Suprapubic skin (tissue), 4 donors: Measurements from ENCODE around the gene ZFR2.

Source experiments
- EP300 ChIP-seq: sonication (generic); formaldehyde crosslinking; IDR thresholded peaks from one replicate; pipeline ENCODE4 v1.6.1; 2017; ENCODE audit warnings: antibody characterized with exemption
- POLR2A ChIP-seq, 2 donors: fragments of 450-650 bp; IDR thresholded peaks; one replicate each; pipeline ENCODE4 v1.6.1; 2017; ENCODE audit warnings: antibody characterized with exemption in 2 of 2, mild to moderate bottlenecking in 2 of 2, moderate library complexity in 2 of 2
- POLR2AphosphoS5 ChIP-seq, 3 donors: sonication (generic); formaldehyde crosslinking; IDR thresholded peaks; one replicate each; pipeline ENCODE4 v1.6.1; 2017; ENCODE audit warnings: antibody characterized with exemption in 3 of 3
- TF ChIP-seq, protein P1 (sequence below), 2 donors: fragments of 200-600 bp in 1 of 2; fragments of 450-650 bp in 1 of 2; sonication (generic) in 1 of 2; IDR thresholded peaks; one replicate each; pipeline ENCODE4 v1.5.1; 2016 to 2019; ENCODE audit warnings: antibody characterized with exemption in 2 of 2, mild to moderate bottlenecking in 1 of 2, moderate library complexity in 1 of 2

DNA sequence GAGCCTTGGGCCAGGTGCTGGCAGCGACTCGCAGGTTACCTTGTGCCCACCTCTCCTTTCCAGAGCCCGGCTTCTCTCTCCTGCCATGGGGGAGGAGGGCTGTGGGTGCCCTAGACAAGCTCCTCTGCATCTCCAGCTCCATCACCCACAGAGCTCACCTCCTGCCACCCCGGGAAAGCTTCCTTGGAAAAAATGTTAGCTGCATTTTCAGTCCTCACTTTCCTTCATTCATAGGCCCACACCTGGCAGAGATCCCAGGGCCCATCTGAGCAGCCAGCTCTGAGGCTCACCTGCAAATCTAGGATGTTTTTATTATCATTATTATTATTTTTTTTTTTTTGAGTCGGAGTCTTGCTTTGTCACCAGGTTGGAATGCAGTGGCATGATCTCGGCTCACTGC, 36.8 kb downstream of the ZFR2 start:
- TF ChIP-seq, protein P1, sequence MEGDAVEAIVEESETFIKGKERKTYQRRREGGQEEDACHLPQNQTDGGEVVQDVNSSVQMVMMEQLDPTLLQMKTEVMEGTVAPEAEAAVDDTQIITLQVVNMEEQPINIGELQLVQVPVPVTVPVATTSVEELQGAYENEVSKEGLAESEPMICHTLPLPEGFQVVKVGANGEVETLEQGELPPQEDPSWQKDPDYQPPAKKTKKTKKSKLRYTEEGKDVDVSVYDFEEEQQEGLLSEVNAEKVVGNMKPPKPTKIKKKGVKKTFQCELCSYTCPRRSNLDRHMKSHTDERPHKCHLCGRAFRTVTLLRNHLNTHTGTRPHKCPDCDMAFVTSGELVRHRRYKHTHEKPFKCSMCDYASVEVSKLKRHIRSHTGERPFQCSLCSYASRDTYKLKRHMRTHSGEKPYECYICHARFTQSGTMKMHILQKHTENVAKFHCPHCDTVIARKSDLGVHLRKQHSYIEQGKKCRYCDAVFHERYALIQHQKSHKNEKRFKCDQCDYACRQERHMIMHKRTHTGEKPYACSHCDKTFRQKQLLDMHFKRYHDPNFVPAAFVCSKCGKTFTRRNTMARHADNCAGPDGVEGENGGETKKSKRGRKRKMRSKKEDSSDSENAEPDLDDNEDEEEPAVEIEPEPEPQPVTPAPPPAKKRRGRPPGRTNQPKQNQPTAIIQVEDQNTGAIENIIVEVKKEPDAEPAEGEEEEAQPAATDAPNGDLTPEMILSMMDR (IDR thresholded peaks at IDR 0.05) = no peak
- TF ChIP-seq POLR2A (IDR thresholded peaks at IDR 0.05) (no peak), EP300 (no peak), POLR2AphosphoS5 (IDR thresholded peaks at IDR 0.05) (no peak)
